ENCODE data around the gene SYCP2. TPM values are rescaled to one million over a fixed set of nuclear protein-coding genes. Genes with fewer than 3 reads are reported as not detected.
"Not testable (repeated sequence)": the region's sequence is repeated elsewhere in the genome, so short reads cannot be mapped to it uniquely, and the experiment has no call there.

SYCP2 gene
- polyA plus RNA-seq, 4 donors: 0.51 to 3.0 (median 1.8) TPM

DNA sequence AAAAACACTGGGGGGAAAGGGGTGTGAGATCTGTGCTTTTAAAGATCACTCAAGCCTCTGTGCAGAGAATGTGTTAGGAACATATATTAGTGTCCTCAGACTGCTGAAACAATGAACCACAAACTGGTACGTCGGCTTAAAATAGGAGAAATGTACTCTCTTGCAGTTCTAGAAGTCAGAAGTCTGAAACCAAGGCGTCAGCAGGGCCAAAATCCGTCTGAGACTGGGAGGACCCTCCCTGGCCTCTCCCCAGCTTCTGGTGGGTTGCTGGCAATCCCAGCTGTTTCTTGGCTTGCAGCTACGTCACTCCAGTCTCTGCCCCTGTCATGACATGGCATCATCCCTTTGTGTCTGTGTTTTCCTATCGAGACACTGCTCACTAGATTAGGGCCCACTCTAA lies 28.7 kb upstream of the SYCP2 start:
- no peak overlapping the region for H3K4me3 ChIP-seq (ENCODE audit: low read depth in 1 of 3, low read length in 3 of 3)
- H3K9me3 ChIP-seq (ENCODE audit: control insufficient read depth in 2 of 2, insufficient read depth in 1 of 2, low read depth in 1 of 2, low read length in 1 of 2): no peaks in the 10 kb centered on the region
- no peak for DNase-seq
- H3K27me3 ChIP-seq (ENCODE audit: control insufficient read depth in 3 of 3, insufficient read depth in 3 of 3, low read length in 3 of 3): no peaks in the 10 kb centered on the region
- no peak for FAIRE-seq
- H3K36me3 ChIP-seq (ENCODE audit: control insufficient read depth in 3 of 3, insufficient read depth in 2 of 3, low read depth in 1 of 3, low read length in 3 of 3): no peaks in the 10 kb centered on the region
- no peak overlapping the region for H3K27ac ChIP-seq (ENCODE audit: low read depth in 1 of 3, low read length in 2 of 3)
- 84 to 91% (median 89%) methylated on average over 6 of the region's 6 CpGs for WGBS, 3 donors
- no peaks in the 10 kb centered on the region for H3K4me1 ChIP-seq (ENCODE audit: control insufficient read depth in 3 of 3, insufficient read depth in 2 of 3, low read depth in 1 of 3, low read length in 2 of 3)

DNA sequence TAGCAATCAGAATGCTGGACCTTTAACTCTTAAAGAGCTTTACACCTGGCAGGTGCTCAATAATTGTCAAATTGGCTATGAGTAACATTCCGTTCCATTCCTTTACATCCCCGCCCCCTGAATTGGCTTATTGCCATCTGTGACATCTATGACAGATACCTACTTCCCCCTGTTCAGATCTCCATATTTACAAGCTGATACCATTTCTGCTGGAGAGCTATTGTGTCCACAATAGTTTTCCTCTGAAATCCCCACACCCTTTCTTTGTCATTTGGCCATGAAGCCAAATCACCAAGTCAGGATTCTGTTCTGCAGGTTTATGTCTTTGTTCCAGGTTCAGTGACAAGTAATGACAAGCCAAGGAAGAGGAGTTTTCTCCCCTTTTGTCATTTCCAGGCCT lies 28.0 kb upstream of the SYCP2 start:
- H3K27me3 ChIP-seq (ENCODE audit: control insufficient read depth in 3 of 3, insufficient read depth in 3 of 3, low read length in 3 of 3): no peaks in the 10 kb centered on the region
- FAIRE-seq (no peak), DNase-seq (no peak)
- H3K4me1 ChIP-seq (ENCODE audit: control insufficient read depth in 3 of 3, insufficient read depth in 2 of 3, low read depth in 1 of 3, low read length in 2 of 3): no peaks in the 10 kb centered on the region
- H3K9me3 ChIP-seq (ENCODE audit: control insufficient read depth in 2 of 2, insufficient read depth in 1 of 2, low read depth in 1 of 2, low read length in 1 of 2): no peaks in the 10 kb centered on the region
- H3K27ac ChIP-seq (ENCODE audit: low read depth in 1 of 3, low read length in 2 of 3): no peak overlapping the region
- no peak overlapping the region for H3K4me3 ChIP-seq (ENCODE audit: low read depth in 1 of 3, low read length in 3 of 3)
- no peaks in the 10 kb centered on the region for H3K36me3 ChIP-seq (ENCODE audit: control insufficient read depth in 3 of 3, insufficient read depth in 2 of 3, low read depth in 1 of 3, low read length in 3 of 3)
- 31 to 71% (median 41%) methylated on average over 2 of the region's 2 CpGs for WGBS, 3 donors

DNA sequence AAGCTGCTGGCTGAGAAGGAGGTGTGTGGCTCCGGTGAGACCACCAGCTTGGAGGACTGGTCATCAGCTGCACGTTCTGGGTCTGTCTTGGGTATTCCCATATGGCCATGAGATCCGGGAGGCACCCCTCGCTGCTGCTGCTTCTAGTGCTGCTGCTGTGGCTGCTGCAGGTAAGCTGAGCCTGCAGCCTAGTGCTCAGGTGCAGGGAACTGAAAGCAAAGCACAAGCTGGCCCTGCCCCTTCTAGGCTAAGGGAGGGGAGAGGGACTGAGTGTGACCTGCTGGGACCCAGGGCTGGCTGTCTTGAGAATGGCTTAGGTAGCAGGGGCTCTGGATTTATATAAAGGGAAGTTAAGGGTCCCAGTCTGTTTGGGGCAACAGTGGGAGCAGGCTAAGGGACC lies 25.2 kb upstream of the SYCP2 start:
- Histone ChIP-seq H3K27me3 (ENCODE audit: control insufficient read depth in 3 of 3, insufficient read depth in 3 of 3, low read length in 3 of 3) (no peaks in the 10 kb centered on the region), H3K4me1 (ENCODE audit: control insufficient read depth in 3 of 3, insufficient read depth in 2 of 3, low read depth in 1 of 3, low read length in 2 of 3) (no peaks in the 10 kb centered on the region), H3K9me3 (ENCODE audit: control insufficient read depth in 2 of 2, insufficient read depth in 1 of 2, low read depth in 1 of 2, low read length in 1 of 2) (no peaks in the 10 kb centered on the region), H3K27ac (ENCODE audit: low read depth in 1 of 3, low read length in 2 of 3) (no peak overlapping the region), H3K36me3 (ENCODE audit: control insufficient read depth in 3 of 3, insufficient read depth in 2 of 3, low read depth in 1 of 3, low read length in 3 of 3) (no peaks in the 10 kb centered on the region), H3K4me3 (ENCODE audit: low read depth in 1 of 3, low read length in 3 of 3) (no peak overlapping the region)
- WGBS, 3 donors: 61 to 83% (median 81%) methylated on average over 4 of the region's 4 CpGs
- FAIRE-seq: no peak
- DNase-seq: no peak

DNA sequence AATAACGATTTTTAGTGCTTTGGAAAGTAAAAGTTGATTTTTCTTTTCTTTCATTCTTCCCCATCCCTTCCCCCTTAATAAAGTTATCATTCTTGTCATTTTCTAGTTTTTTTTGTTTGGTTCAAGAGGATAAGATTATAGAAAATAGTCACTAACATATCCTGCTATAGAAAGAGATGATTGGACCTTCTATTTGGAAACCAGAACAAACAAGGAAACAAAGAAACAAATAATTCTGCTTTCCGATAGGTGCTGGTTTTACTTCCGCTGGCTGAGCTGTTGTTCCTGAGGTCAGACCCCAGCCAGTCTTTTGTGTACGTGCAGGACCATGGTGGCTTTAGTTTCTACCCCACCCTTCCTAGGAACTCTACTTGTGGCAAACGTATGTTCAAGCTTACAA lies 24.7 kb upstream of the SYCP2 start, which contains the start of gene CDH26:
TSS of gene CDH26 (plus strand) at position 301 of the 400 bp plus-strand sequence. CDS start 304 bp downstream, outside the sequence.
- Histone ChIP-seq H3K4me3 (ENCODE audit: low read depth in 1 of 3, low read length in 3 of 3) (no peak within 1 kb of the TSS), H3K27me3 (ENCODE audit: control insufficient read depth in 3 of 3, insufficient read depth in 3 of 3, low read length in 3 of 3) (no peaks in the 10 kb centered on the region), H3K4me1 (ENCODE audit: control insufficient read depth in 3 of 3, insufficient read depth in 2 of 3, low read depth in 1 of 3, low read length in 2 of 3) (no peaks in the 10 kb centered on the region), H3K9me3 (ENCODE audit: control insufficient read depth in 2 of 2, insufficient read depth in 1 of 2, low read depth in 1 of 2, low read length in 1 of 2) (no peaks in the 10 kb centered on the region), H3K36me3 (ENCODE audit: control insufficient read depth in 3 of 3, insufficient read depth in 2 of 3, low read depth in 1 of 3, low read length in 3 of 3) (no peaks in the 10 kb centered on the region), H3K27ac (ENCODE audit: low read depth in 1 of 3, low read length in 2 of 3) (no peak within 1 kb of the TSS)
- DNase-seq (no peak), FAIRE-seq (no peak)
- 56 to 71% (median 70%) methylated on average over 5 of the region's 5 CpGs for WGBS, 3 donors

DNA sequence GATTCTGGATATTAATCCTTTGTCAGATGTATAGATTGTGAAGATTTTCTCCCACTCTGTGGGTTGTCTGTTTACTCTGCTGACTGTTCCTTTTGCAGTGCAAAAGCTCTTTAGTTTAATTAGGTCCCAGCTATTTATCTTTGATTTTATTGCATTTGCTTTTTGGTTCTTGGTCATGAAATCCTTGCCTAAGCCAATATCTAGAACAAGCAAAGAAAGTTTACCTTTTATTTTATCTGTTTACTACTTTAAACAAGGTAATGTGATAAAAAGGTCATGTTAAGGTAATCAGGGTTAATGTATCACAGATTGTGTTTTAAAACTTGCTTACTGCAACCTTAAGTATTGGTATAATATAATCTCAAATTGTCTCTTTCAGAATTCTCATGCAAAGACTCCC lies 24.1 kb upstream of the SYCP2 start:
- peak in 1 of 2 donors; percentile 32 for DNase-seq
- not testable (repeated sequence) for H3K4me3 ChIP-seq (ENCODE audit: low read depth in 1 of 3, low read length in 3 of 3); H3K4me1 ChIP-seq (ENCODE audit: control insufficient read depth in 3 of 3, insufficient read depth in 2 of 3, low read depth in 1 of 3, low read length in 2 of 3); FAIRE-seq; H3K9me3 ChIP-seq (ENCODE audit: control insufficient read depth in 2 of 2, insufficient read depth in 1 of 2, low read depth in 1 of 2, low read length in 1 of 2); H3K27ac ChIP-seq (ENCODE audit: low read depth in 1 of 3, low read length in 2 of 3); H3K27me3 ChIP-seq (ENCODE audit: control insufficient read depth in 3 of 3, insufficient read depth in 3 of 3, low read length in 3 of 3); H3K36me3 ChIP-seq (ENCODE audit: control insufficient read depth in 3 of 3, insufficient read depth in 2 of 3, low read depth in 1 of 3, low read length in 3 of 3)

DNA sequence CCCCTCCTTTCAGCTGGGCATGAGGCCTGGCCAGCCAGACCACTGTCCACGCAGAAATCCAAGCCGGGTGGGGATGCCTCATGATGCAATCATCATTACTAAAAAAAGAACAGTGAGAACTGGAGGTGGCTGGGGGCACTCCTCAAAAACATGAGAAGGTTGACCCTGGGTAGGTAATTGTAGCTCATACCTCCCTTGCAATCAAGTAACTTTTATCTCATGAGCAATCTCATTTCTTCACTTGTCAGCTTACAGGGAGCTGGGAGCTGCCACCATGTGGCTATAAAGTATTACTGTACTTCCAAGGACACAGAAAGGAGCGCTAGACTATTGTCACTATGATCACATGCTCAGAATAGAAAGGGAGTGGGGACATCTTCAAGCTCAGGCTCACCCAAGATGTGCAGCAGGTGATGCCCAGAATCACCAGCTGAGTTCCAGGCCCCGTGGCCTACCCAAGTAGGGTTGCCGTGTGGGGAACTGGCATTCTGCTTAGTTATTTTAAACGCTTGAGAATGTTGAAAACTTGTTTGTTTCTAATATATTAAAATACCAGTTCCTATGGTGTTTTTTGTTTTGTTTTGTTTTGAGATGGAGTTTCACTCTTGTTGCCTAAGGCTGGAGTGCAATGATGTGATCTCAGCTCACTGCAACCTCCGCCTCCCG lies 21.8 kb upstream of the SYCP2 start:
- Histone ChIP-seq H3K27me3 (ENCODE audit: control insufficient read depth in 3 of 3, insufficient read depth in 3 of 3, low read length in 3 of 3) (no peaks in the 10 kb centered on the region), H3K36me3 (ENCODE audit: control insufficient read depth in 3 of 3, insufficient read depth in 2 of 3, low read depth in 1 of 3, low read length in 3 of 3) (no peaks in the 10 kb centered on the region), H3K27ac (ENCODE audit: low read depth in 1 of 3, low read length in 2 of 3) (no peak overlapping the region), H3K4me3 (ENCODE audit: low read depth in 1 of 3, low read length in 3 of 3) (no peak overlapping the region), H3K9me3 (ENCODE audit: control insufficient read depth in 2 of 2, insufficient read depth in 1 of 2, low read depth in 1 of 2, low read length in 1 of 2) (no peaks in the 10 kb centered on the region), H3K4me1 (ENCODE audit: control insufficient read depth in 3 of 3, insufficient read depth in 2 of 3, low read depth in 1 of 3, low read length in 2 of 3) (no peaks in the 10 kb centered on the region)
- DNase-seq: peak; percentile 36 to 54
- no peak for FAIRE-seq
- 72 to 85% (median 84%) methylated on average over 8 of the region's 8 CpGs for WGBS, 3 donors

DNA sequence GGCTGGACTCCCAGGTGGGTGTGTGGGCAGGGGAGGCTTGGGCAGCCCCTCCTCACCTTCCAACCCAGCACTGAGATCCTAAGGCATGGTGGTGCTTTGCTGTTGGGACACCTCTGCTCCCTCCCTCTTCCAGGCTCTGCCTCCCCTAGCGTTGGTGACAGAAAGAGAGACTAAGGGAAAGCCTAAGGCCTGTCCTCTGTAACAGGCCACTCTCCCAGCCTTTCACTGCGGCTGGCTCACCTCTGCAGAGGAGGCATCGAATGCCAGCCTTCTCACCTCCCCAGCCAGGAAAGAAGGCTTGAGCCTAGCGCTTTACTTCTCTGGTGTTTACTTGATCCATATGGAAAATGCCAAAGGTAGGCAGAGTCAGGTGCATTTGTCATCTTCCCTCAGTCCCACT lies 21.3 kb upstream of the SYCP2 start:
- WGBS, 3 donors: 91 to 94% (median 93%) methylated on average over 4 of the region's 4 CpGs
- no peaks in the 10 kb centered on the region for H3K4me1 ChIP-seq (ENCODE audit: control insufficient read depth in 3 of 3, insufficient read depth in 2 of 3, low read depth in 1 of 3, low read length in 2 of 3)

DNA sequence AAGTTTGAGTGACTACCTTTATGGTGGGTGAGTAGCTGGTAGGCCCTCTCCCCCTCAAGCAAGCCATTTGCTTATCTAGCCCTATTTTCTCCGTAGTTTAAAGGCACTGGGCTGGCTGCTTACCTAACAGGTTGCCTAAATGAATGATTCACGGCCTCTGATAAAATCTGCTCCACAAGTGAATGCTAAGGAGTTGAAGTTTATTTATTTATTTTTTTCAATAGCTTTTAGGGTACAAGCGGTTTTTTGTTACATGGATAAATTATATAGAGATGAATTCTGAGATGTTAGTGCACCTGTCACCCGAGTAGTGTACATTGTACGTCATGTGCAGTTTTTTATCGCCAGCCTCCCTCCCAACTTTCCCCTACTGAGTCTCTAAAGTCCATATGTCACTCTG lies 16.5 kb upstream of the SYCP2 start:
- Histone ChIP-seq H3K27ac (ENCODE audit: low read depth in 1 of 3, low read length in 2 of 3) (no peak overlapping the region), H3K4me3 (ENCODE audit: low read depth in 1 of 3, low read length in 3 of 3) (no peak overlapping the region), H3K4me1 (ENCODE audit: control insufficient read depth in 3 of 3, insufficient read depth in 2 of 3, low read depth in 1 of 3, low read length in 2 of 3) (no peaks in the 10 kb centered on the region), H3K27me3 (ENCODE audit: control insufficient read depth in 3 of 3, insufficient read depth in 3 of 3, low read length in 3 of 3) (no peaks in the 10 kb centered on the region), H3K9me3 (ENCODE audit: control insufficient read depth in 2 of 2, insufficient read depth in 1 of 2, low read depth in 1 of 2, low read length in 1 of 2) (no peaks in the 10 kb centered on the region), H3K36me3 (ENCODE audit: control insufficient read depth in 3 of 3, insufficient read depth in 2 of 3, low read depth in 1 of 3, low read length in 3 of 3) (peaks cover 0 to 2% (median 0%) of the 10 kb centered on the region in 3 donors)
- 93 to 95% (median 93%) methylated on average over 6 of the region's 6 CpGs for WGBS, 3 donors
- FAIRE-seq (no peak), DNase-seq (no peak)

More for the DNA sequence above, 21.3 kb upstream of the SYCP2 start:
- no peak overlapping the region for H3K4me3 ChIP-seq (ENCODE audit: low read depth in 1 of 3, low read length in 3 of 3)
- H3K9me3 ChIP-seq (ENCODE audit: control insufficient read depth in 2 of 2, insufficient read depth in 1 of 2, low read depth in 1 of 2, low read length in 1 of 2): no peaks in the 10 kb centered on the region
- DNase-seq: no peak
- H3K36me3 ChIP-seq (ENCODE audit: control insufficient read depth in 3 of 3, insufficient read depth in 2 of 3, low read depth in 1 of 3, low read length in 3 of 3): no peaks in the 10 kb centered on the region
- H3K27me3 ChIP-seq (ENCODE audit: control insufficient read depth in 3 of 3, insufficient read depth in 3 of 3, low read length in 3 of 3): no peaks in the 10 kb centered on the region
- H3K27ac ChIP-seq (ENCODE audit: low read depth in 1 of 3, low read length in 2 of 3): no peak overlapping the region
- no peak for FAIRE-seq
